ENCODE measurements around the gene KRTAP10-7.
"Not testable (repeated sequence)": the region's sequence is repeated elsewhere in the genome, so short reads cannot be mapped to it uniquely, and the experiment has no call there.

Gene KRTAP10-7, protein sequence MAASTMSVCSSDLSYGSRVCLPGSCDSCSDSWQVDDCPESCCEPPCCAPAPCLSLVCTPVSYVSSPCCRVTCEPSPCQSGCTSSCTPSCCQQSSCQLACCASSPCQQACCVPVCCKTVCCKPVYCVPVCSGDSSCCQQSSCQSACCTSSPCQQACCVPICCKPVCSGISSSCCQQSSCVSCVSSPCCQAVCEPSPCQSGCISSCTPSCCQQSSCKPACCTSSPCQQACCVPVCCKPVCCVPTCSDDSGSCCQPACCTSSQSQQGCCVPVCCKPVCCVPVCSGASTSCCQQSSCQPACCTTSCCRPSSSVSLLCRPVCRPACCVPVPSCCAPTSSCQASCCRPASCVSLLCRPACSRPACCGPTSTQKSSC

DNA sequence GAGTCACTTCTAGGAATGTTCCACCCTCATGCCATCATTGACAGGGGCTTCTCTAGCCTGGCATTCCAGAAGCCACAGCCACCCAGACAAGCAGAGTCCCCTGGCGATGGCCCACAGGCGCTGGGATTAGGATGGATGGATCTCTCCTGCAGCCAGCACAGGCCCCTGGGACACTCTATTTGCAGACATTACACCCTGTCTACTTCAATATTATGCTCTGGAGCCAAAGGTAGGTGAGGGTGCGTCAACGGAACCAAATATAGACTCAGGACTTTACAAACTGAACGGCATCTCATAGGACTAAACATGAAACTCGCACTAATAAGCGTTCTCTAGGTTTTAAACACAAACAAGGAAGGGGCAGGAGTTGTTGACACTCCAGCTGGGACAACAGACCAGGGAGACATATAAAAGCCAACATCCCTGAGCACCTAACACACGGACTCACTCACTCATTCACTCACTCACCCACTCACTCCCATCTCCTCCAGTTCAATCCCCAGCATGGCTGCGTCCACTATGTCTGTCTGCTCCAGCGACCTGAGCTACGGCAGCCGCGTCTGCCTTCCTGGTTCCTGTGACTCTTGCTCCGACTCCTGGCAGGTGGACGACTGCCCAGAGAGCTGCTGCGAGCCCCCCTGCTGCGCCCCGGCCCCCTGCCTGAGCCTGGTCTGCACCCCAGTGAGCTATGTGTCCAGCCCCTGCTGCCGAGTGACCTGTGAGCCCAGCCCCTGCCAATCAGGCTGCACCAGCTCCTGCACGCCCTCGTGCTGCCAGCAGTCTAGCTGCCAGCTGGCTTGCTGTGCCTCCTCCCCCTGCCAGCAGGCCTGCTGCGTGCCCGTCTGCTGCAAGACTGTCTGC, at the start of gene KRTAP10-7:
TSS of gene KRTAP10-7 (plus strand) at position 480 of the 861 bp plus-strand sequence. CDS start at position 505, 25 bp downstream.
- DNase-seq: not testable (repeated sequence)

DNA sequence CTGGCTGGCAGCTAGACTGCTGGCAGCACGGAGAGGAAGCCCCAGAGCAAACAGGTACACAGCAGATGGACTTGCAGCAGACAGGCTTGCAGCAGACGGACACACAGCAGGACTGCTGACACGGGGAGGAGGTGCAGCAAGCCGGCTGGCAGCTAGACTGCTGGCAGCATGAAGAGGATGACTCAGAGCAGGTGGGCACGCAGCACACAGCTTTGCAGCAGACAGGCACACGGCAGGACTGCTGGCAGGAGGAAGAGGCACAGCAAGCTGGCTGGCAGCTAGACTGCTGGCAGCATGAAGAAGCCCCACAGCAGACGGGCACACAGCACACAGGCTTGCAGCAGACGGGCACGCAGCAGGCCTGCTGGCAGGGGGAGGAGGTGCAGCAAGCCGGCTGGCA, 49.6 kb upstream of the KRTAP10-7 start:
- DNase-seq: peak; percentile 56

DNA sequence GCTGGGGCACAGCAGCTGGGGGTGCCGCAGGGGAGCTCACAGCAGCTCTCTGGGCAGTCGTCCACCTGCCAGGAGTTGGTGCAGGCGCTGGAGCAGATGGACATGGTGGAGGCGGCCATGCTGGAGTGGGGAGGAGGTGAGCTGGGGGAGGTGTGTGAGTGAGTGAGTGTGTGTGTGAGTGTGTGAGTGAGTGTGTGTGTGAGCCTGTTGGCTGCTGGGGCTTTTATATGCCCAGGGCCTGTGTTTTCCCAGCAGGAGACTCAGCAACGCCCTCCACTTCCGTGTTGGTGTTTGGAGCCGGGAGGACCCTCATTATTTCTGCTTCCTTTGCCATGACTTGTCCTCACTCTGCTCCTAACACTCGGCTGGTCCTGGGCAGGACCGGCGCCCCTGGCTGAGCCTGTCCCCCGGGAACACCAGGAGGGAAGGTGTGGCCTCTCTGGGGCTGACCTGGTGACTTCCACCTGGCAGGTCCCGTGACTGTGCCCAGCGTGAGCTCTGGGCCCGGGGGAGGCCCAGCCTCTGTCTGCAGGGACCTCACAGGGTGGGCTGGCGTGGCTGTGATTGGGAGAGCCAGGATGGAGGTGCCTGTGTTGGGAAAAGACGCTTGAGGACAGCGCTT, 48.9 kb upstream of the KRTAP10-7 start, which contains the start of gene KRTAP10-2:
TSS of gene KRTAP10-2 (minus strand) at position 166 of the 622 bp plus-strand sequence. CDS start at position 119, 47 bp downstream.
- peak; percentile 60 for DNase-seq

DNA sequence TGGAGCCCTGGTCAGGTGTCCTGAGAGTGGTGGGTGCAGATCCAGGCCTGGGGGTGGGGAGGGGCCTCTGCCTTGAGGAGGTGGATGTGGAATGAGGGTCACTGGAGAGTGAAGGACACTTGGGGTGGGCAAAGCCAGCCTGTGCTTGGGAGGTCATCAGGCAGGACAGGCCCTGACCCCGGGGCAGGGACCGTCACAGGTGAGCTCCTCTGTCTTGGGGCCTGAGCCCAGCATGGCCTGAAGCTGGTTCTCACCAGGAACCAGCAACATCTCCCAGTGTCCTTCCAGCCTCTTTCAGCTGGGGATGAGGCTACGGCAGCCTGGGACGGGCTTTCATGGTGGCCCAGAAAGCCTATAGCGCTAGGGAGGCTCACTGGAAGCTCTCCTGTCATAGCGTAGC, 48.3 kb upstream of the KRTAP10-7 start:
- DNase-seq: no peak

DNA sequence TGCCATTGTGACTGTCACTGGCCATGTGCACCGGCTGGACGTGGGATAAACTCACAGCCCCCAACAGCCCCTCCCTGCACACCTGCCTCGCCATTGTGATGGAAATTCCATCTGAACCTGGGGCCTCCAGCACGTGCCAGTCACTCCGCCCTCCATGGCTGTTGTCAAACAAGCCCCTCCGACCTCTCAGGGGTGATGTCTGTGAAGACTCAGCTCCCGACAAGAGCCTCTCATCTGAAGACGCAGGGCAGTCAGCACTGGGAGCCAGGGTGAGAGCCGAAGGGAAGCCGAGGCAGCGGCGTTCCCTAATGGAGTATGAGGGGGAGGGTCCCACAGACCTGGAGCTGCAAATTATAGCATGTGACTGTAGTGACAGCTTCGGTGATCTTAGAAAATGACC, 47.7 kb upstream of the KRTAP10-7 start:
- no peak for DNase-seq

DNA sequence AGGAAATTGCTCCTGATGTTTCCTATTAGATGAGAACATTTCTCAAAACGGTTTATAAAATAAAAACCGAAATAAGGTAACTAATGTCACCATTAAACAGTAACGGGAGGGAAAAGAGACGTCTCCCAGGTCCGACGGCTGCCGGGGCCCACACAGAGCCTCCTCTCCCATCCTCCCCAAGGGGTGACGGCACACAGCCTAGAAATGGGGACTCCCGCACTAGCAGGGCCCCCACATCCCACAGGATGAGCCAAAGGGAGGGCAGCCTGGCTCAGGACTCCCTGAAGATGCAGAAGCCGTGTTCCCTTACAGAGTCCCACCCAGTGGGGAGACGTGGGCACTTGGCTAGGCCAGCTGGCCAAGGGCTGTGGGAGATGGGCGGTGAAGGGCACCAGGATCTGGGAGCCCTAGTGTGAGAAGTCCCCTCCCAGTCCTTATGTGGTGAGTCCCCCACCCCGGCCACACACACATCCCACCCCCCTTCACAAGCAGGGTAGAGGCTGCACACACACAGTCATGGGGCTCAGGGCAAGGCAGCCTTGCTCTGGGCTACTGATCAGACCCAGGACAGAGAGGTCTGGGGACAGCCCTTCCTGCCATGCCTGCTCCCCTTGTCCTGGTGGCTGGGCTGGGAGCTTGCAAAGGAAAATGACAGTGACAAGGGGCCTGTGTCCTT, 45.1 kb upstream of the KRTAP10-7 start:
- no peak for DNase-seq

DNA sequence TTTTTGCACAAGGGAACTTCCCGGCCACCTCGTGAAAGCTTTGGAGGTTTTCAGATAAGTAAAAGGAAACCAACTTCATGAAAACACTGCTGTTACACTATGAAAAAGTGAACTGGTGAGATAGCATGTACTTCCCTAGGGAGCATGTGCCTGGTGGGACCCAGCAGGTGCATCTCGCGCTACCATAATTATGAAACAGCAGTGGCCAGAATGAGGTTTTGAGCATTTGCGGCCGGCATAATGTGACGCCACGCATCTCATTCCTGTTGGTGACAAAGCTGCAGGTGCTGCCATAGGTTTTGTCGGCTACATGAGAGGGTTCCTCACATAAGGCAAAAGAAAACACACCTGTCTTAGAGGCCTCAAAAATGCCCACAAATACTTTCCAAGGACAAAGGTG, 43.5 kb upstream of the KRTAP10-7 start:
- DNase-seq: no peak

DNA sequence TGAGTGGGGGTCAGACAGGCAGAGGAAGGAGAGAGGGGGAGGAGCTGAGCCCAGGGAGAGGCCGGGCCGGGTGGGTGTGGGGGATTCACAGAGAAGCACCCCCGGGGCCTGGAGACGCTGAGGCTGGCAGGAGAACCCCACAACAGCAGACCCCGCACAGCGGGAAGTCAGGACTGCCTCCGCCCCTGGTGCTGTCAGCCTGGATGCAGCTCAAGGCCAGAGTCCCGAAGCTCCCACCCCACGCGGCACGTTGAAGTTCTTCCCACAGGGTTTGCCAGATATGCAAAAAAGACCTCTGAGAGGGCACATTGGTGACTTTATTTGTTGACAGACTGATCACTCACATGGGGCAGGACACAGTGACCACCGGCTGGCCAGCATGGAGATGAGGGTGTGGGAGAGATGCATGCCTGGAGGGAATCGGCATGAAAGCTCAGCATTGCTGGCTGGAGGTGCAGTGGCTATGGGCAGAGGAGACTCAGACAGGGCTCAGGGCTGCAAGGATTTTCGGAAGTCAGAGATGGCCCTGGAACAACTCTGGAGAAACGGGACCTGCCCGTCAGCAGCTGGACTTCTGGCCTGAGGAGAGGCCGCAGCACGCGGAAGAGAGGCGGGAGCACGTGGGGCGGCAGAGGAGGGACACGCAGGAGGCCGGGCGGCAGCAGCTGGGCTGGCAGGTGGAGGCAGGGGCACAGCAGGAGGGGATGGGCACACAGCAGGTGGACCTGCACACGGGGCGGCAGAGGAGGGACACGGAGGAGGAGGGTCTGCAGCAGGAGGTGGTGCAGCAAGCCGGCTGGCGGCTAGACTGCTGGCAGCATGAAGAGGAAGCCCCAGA, 42.7 kb upstream of the KRTAP10-7 start:
- no peak for DNase-seq

DNA sequence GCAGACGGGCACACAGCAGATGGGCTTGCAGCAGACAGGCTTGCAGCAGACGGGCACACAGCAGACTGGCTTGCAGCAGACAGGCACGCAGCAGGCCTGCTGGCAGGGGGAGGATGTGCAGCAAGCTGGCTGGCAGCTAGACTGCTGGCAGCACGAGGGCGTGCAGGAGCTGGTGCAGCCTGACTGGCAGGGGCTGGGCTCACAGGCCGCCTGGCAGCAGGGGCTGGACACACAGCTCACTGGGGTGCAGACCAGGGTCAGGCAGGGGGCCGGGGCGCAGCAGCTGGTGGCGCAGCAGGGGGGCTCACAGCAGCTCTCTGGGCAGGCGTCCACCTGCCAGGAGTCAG, 42.1 kb upstream of the KRTAP10-7 start:
- not testable (repeated sequence) for DNase-seq

DNA sequence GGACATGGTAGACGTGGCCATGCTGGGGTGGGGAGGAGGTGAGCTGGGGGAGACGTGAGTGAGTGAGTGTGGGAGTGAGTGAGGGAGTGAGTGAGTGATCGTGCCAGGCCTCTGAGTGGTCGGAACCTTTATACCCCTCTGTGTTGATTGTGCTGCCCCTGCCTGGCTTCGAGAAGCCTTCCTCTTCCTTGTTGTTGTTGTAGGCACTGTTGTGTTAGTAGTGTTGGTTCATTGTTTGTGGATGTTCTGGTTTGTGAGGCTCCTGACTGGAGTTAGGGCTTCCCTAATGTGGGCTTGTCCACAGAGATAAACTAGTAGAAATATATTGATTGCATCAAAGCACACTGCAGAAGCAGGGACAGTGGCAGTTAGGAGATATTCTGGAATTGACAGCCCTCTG, 41.7 kb upstream of the KRTAP10-7 start, which contains the start of gene KRTAP10-3:
TSS of gene KRTAP10-3 (minus strand) at position 101 of the 400 bp plus-strand sequence. CDS start at position 21, 80 bp downstream.
- no peak for DNase-seq

DNA sequence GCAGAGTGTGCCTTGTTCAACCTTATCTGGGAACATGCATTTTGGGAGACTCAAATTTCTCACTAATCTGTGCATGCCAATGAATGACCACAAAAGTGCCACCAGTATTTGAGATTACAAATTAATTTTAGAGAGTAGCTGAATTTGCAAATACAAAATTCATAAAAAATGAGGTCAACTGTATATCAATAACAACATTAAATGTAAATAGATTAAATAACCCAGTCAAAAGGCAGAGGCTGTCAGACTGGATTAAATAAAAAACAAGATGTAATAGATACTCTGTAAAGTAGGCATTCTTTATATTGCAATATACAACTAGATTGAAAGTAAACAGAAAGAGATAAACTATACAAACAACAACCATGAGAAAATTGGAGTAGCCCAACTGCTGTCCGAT, 36.3 kb upstream of the KRTAP10-7 start:
- DNase-seq: no peak

DNA sequence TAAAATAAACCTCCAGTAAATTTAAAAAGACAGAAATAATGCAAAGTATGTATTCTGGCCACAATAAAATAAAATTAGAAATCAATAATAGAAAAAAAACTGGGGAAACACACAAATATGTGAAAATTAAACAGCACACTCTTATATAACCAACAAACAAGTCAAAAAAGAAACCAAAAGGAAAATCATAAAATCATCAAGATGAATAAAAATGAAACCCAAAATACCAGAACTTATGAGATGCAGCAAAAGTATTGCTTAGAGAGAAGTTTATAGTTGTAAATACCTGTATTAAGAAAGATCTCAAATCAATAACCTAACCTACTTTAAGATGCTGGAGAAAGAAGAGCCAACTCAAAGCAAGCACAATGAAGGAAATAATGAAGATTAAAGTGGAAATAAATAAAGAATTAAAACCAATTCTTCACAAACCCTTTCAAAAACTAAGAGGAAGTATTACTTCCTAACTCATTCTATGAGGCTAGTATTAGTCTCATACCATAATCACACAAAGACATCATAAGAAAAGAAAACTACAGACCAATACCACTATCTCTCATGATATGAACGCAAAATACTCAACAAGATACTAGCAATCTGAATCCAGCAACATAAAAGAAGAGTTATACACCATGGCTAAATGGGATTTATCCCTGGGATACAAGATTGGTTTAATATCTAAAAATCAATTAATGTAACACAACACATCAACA, 35.4 kb upstream of the KRTAP10-7 start:
- DNase-seq: no peak

DNA sequence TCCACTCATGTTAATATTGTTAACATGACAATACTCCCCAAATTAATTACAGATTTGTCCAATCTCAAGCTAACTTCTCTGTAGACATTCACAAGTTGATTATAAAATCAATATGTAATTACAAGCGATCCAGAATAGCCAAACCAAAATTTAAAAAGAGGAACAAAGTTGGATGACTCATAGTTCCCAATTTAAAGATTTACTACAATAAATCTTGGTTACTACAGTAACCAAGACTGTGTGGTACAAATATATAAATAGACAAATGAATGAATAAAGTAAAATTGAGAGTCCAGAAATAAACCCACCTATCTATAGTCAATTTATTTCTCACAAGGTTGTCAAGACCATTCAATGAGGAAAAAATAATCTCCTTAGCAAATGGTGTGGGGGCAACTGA, 34.0 kb upstream of the KRTAP10-7 start:
- DNase-seq: no peak

DNA sequence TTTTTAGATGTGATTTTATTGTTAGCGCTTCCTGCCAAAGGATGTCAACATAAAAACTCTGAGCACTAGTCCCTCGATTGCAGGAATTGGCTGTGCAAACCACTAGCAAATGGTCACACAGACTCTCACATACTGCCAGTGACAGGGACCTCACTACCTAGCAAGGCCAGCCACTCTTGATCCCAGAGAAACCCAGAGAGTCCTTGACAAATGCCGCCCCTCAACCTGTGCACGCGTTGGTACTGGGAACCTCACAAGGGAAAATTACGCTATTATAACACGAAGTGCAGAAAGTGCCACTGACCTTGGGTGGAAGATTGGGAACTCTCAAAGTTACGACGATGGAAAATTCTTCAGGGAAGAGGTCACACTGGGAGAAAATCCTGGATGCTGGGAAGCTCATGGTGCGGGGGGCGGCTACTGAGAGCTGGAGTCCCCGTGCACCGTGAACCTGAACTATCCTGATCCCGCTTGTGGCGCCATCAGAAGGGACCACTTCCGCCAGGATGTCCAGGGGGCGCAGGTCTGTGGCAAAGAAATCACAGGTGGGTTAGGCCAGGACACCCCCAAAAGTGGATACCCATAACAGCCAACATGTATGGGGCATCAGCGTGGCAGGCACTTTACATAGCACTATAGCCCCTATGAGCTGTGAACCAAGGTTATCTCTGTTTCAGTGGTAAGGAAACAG, 32.8 kb upstream of the KRTAP10-7 start:
- no peak for DNase-seq

DNA sequence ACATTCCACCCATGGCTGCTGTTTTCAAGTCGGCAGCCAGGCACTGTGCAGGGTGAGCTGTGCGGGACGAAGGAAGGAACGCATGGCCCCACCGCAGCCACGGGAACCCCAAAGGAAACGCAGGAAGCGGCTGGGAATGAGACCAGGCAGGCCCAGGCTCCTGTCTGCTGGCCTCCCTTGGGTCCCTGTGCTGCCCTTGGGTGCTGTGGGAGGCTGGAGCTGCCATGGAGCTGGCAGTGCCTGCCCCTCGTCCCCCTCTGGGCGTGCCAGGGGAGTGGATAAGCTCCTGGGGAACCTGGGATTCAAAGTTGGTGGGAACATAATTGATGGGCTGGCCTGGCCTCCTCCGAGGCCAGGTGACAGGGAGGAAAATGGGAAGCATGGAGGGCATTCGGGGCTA, 32.1 kb upstream of the KRTAP10-7 start:
- no peak for DNase-seq

DNA sequence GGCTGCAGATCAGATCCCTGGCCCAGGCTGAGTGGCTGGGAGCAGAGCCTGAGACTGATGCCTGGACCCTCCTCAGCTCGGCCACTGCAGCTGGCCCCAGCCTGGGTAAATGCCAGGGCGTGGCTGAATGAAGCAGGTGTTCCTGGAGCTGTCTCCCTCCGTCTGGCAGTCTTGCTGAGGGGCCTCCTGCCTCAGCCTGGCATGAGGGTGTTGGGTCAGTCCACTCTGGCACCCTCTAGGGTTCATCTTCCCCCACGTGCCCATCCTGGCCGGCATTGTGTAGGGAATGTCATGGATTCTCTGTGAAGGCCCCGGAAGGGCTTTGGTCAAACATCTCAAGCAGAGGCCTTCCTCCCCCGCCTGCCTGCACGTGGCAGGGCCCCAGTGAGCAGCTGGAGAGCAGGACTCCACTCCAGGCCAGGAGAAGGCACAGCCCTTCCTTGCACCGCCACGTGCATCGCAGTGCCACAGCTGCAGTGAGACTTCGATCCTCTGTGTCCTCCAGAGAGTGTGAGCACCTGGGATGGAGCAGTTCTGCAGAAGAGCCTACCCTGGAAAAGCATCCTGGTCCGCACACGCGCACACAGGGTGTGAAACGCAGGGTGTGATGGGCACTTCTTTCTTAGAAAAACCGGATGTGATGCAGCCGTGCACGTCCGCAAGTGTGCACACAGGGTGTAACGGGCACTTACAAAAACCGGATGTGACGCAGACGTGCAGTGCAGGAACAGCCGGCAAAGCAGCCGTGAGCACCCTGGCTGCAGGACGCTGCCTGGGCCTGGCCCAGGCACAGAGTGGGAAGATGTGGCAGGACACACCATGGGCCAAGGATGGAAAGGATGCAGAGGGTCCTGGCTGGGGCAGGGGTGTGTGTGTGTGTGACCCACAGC, 31.5 kb upstream of the KRTAP10-7 start:
- peak; percentile 56 for DNase-seq

DNA sequence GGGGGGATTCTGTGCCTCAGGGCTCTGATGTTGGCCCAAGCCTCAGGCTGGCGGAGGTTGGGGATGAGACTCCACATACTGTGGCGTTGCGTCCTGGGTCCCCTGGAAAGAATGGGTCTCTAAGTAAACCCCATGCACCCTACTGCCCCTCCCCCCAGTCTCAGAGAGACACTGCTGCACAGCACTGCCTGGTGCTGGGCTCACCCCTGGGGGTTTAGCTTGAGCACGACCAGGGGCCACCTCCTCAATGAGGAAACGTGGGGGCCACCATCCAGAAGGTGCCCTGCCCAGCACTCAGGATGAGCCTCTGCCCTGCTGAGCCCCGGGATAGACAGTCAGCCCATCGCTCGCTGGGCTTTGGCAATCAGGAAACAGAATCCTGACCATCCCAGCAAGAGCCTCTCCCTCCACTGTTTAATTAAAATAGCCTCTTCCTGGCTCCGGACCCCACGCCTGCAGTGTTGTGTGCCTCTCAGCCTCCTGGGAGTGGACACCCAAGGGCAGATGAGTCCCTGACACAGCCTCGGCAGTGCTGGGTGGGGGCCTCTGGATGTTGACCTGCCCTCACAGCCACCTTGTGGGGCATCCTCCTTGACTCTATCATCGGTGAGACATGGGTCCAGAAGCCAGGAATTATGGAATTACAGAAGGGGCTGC, 30.4 kb upstream of the KRTAP10-7 start:
- DNase-seq: peak; percentile 49

DNA sequence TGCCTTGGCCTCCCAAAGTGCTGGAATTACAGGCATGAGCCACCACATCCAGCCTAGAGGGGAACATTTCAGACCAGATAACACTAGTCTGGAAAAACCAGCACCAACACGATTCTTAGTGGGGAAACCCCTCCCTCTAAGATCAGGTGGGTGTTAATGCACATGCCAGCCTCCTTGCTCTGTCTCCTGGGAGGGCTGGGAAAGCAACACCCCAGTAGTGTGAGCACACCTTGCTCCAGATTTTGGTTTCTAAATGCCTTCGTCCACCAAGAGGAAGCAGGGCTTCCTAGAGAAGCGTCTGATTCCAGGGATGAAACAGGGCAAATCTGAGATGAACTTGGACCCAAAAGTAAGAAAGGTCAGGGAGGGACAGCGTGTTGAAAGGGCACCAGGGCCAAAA, 29.1 kb upstream of the KRTAP10-7 start:
- no peak for DNase-seq

Data from activated effector memory CD4-positive, alpha-beta T cell treated with anti-CD3 and anti-CD28 coated beads, Interleukin-2, amount 50 U/mL, for 16 hours (primary cell).